ENCODE measurements around the gene TBC1D9B.

TBC1D9B gene

GRCh38 chr5:179814090-179814489 lies 93.6 kb downstream of the TBC1D9B start:
- Histone ChIP-seq H3K27me3 (ENCODE audit: control insufficient read depth in 3 of 3, insufficient read depth in 3 of 3, low read depth in 1 of 3, low read length in 3 of 3) (peaks cover 0 to 4% (median 0%) of the 10 kb centered on the region in 3 experiments), H3K18ac (ENCODE audit: low read length) (no peak overlapping the region)
- no CpG with 5 or more reads among the region's 3 CpGs for WGBS, 2 donors (ENCODE audit: extremely low coverage in 2 of 2, insufficient read length in 2 of 2, insufficient replicate concordance in 1 of 2)

GRCh38 chr5:179812997-179813607 lies 94.6 kb downstream of the TBC1D9B start:
- no peak overlapping the region for H2BK12ac ChIP-seq (ENCODE audit: low read length)
- no peaks in the 10 kb centered on the region for H3K79me1 ChIP-seq (ENCODE audit: low read depth, low read length)
- H3K4me1 ChIP-seq (ENCODE audit: control insufficient read depth in 2 of 2, insufficient read depth in 1 of 2, low read depth in 1 of 2, low read length in 2 of 2): peaks cover 0 to 5% of the 10 kb centered on the region in 2 donors
- H3K4me2 ChIP-seq (ENCODE audit: insufficient read depth, low read length, poor library complexity, severe bottlenecking): no peak overlapping the region
- no peak overlapping the region for H3K14ac ChIP-seq (ENCODE audit: low read length)
- no peak overlapping the region for H3K4me3 ChIP-seq (ENCODE audit: low read length in 2 of 2)
- H3K9ac ChIP-seq (ENCODE audit: low read depth, low read length, poor library complexity): no peak overlapping the region
- H4K8ac ChIP-seq (ENCODE audit: low read depth, low read length): no peak overlapping the region
- peaks cover 0 to 4% (median 0%) of the 10 kb centered on the region in 3 experiments for H3K27me3 ChIP-seq (ENCODE audit: control insufficient read depth in 3 of 3, insufficient read depth in 3 of 3, low read depth in 1 of 3, low read length in 3 of 3)
- no peak overlapping the region for H2BK120ac ChIP-seq (ENCODE audit: low read depth, low read length)
- H3K36me3 ChIP-seq (replicated peaks in 1 of 2; ENCODE audit: control insufficient read depth in 2 of 2, insufficient read depth in 2 of 2, low read length in 2 of 2): peaks cover 11 to 45% of the 10 kb centered on the region in 2 donors
- no peak overlapping the region for H3K27ac ChIP-seq (replicated peaks; ENCODE audit: low read length)
- peaks cover 2 to 4% of the 10 kb centered on the region in 2 donors for H3K9me3 ChIP-seq (replicated peaks in 1 of 2; ENCODE audit: control insufficient read depth in 2 of 2, insufficient read depth in 1 of 2, low read depth in 1 of 2, low read length in 2 of 2)
- no peak overlapping the region for H2AFZ ChIP-seq (ENCODE audit: low read length)
- H3K18ac ChIP-seq (ENCODE audit: low read length): no peak overlapping the region
- no peak for DNase-seq (ENCODE audit: low spot score)
- H2AK5ac ChIP-seq (ENCODE audit: low read depth, low read length): no peak overlapping the region
- H2BK5ac ChIP-seq (ENCODE audit: low read length): no peak overlapping the region
- no CpG with 5 or more reads among the region's 5 CpGs for WGBS, 2 donors (ENCODE audit: extremely low coverage in 2 of 2, insufficient read length in 2 of 2, insufficient replicate concordance in 1 of 2)
- H4K91ac ChIP-seq (ENCODE audit: low read depth, low read length, poor library complexity): no peak overlapping the region
- H2BK15ac ChIP-seq (ENCODE audit: low read length): no peak overlapping the region
- H3K4ac ChIP-seq (ENCODE audit: low read length): no peak overlapping the region
- no peak overlapping the region for H3K23ac ChIP-seq (ENCODE audit: low read depth, low read length, poor library complexity)

More at GRCh38 chr5:179814090-179814489, 93.6 kb downstream of the TBC1D9B start:
- no peak overlapping the region for H2BK120ac ChIP-seq (ENCODE audit: low read depth, low read length)
- H3K23ac ChIP-seq (ENCODE audit: low read depth, low read length, poor library complexity): no peak overlapping the region
- peaks cover 2 to 4% of the 10 kb centered on the region in 2 donors for H3K9me3 ChIP-seq (replicated peaks in 1 of 2; ENCODE audit: control insufficient read depth in 2 of 2, insufficient read depth in 1 of 2, low read depth in 1 of 2, low read length in 2 of 2)
- H3K14ac ChIP-seq (ENCODE audit: low read length): no peak overlapping the region
- no peak overlapping the region for H2AK5ac ChIP-seq (ENCODE audit: low read depth, low read length)
- no peak overlapping the region for H2BK15ac ChIP-seq (ENCODE audit: low read length)
- H3K4me3 ChIP-seq (ENCODE audit: low read length in 2 of 2): no peak overlapping the region
- peaks cover 11 to 45% of the 10 kb centered on the region in 2 donors for H3K36me3 ChIP-seq (replicated peaks in 1 of 2; ENCODE audit: control insufficient read depth in 2 of 2, insufficient read depth in 2 of 2, low read length in 2 of 2)
- H3K4ac ChIP-seq (ENCODE audit: low read length): no peak overlapping the region
- H2AFZ ChIP-seq (ENCODE audit: low read length): no peak overlapping the region
- no peak overlapping the region for H2BK5ac ChIP-seq (ENCODE audit: low read length)
- H3K79me1 ChIP-seq (ENCODE audit: low read depth, low read length): peaks cover 3% of the 10 kb centered on the region
- H3K4me1 ChIP-seq (ENCODE audit: control insufficient read depth in 2 of 2, insufficient read depth in 1 of 2, low read depth in 1 of 2, low read length in 2 of 2): peaks cover 7 to 13% of the 10 kb centered on the region in 2 donors
- H2BK12ac ChIP-seq (ENCODE audit: low read length): no peak overlapping the region
- no peak overlapping the region for H3K9ac ChIP-seq (ENCODE audit: low read depth, low read length, poor library complexity)
- H3K27ac ChIP-seq (replicated peaks; ENCODE audit: low read length): no peak overlapping the region
- H4K91ac ChIP-seq (ENCODE audit: low read depth, low read length, poor library complexity): no peak overlapping the region
- no peak for DNase-seq (ENCODE audit: low spot score)
- no peak overlapping the region for H4K8ac ChIP-seq (ENCODE audit: low read depth, low read length)
- H3K4me2 ChIP-seq (ENCODE audit: insufficient read depth, low read length, poor library complexity, severe bottlenecking): no peak overlapping the region

- WGBS, 2 donors (ENCODE audit: extremely low coverage in 2 of 2, insufficient read length in 2 of 2, insufficient replicate concordance in 1 of 2): no CpG with 5 or more reads among the region's 27 CpGs
- no peak overlapping the region for H2BK5ac ChIP-seq (ENCODE audit: low read length)
- peaks cover 0 to 3% of the 10 kb centered on the region in 2 donors for H3K4me1 ChIP-seq (ENCODE audit: control insufficient read depth in 2 of 2, insufficient read depth in 1 of 2, low read depth in 1 of 2, low read length in 2 of 2)
- H4K91ac ChIP-seq (ENCODE audit: low read depth, low read length, poor library complexity): no peak overlapping the region
- H2AK5ac ChIP-seq (ENCODE audit: low read depth, low read length): no peak overlapping the region
- no peak overlapping the region for H3K9ac ChIP-seq (ENCODE audit: low read depth, low read length, poor library complexity)
- H3K27ac ChIP-seq (replicated peaks; ENCODE audit: low read length): no peak overlapping the region
- H2BK120ac ChIP-seq (ENCODE audit: low read depth, low read length): no peak overlapping the region
- peak overlapping the region; percentile 19 for H3K18ac ChIP-seq (ENCODE audit: low read length)
- H3K9me3 ChIP-seq (replicated peaks in 1 of 2; ENCODE audit: control insufficient read depth in 2 of 2, insufficient read depth in 1 of 2, low read depth in 1 of 2, low read length in 2 of 2): peaks cover 2 to 4% of the 10 kb centered on the region in 2 donors
- no peak for DNase-seq (ENCODE audit: low spot score)
- H3K23ac ChIP-seq (ENCODE audit: low read depth, low read length, poor library complexity): no peak overlapping the region
- H2BK12ac ChIP-seq (ENCODE audit: low read length): no peak overlapping the region
- no peak overlapping the region for H3K4ac ChIP-seq (ENCODE audit: low read length)
- H3K36me3 ChIP-seq (replicated peaks in 1 of 2; ENCODE audit: control insufficient read depth in 2 of 2, insufficient read depth in 2 of 2, low read length in 2 of 2): peaks cover 11 to 45% of the 10 kb centered on the region in 2 donors
- H4K8ac ChIP-seq (ENCODE audit: low read depth, low read length): no peak overlapping the region
- H2BK15ac ChIP-seq (ENCODE audit: low read length): no peak overlapping the region
- peaks cover 0 to 4% (median 0%) of the 10 kb centered on the region in 3 experiments for H3K27me3 ChIP-seq (ENCODE audit: control insufficient read depth in 3 of 3, insufficient read depth in 3 of 3, low read depth in 1 of 3, low read length in 3 of 3)
- no peak overlapping the region for H3K14ac ChIP-seq (ENCODE audit: low read length)
- H2AFZ ChIP-seq (ENCODE audit: low read length): no peak overlapping the region
- no peaks in the 10 kb centered on the region for H3K79me1 ChIP-seq (ENCODE audit: low read depth, low read length)
- peak overlapping the region in 1 of 2 donors; percentile 48 for H3K4me3 ChIP-seq (ENCODE audit: low read length in 2 of 2)
- no peak overlapping the region for H3K4me2 ChIP-seq (ENCODE audit: insufficient read depth, low read length, poor library complexity, severe bottlenecking)
Measured at GRCh38 chr5:179812135-179812825, 95.4 kb downstream of the TBC1D9B start.

All from neuronal stem cell (in vitro differentiated cells).